CD1c-positive myeloid dendritic cell (primary cell): ENCODE measurements around the gene SYT9.

ENCODE experiments used
- DNase-seq: peaks from one replicate; pipeline ENCODE4 v3.0.0-alpha.2; 2016; ENCODE audit errors: extremely low spot score

SYT9 gene, protein sequence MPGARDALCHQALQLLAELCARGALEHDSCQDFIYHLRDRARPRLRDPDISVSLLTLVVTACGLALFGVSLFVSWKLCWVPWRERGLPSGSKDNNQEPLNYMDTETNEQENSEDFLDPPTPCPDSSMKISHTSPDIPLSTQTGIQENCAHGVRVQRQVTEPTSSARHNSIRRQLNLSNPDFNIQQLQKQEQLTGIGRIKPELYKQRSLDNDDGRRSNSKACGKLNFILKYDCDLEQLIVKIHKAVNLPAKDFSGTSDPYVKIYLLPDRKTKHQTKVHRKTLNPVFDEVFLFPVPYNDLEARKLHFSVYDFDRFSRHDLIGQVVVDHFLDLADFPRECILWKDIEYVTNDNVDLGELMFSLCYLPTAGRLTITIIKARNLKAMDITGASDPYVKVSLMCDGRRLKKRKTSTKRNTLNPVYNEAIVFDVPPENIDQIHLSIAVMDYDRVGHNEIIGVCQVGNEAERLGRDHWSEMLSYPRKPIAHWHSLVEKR

DNA sequence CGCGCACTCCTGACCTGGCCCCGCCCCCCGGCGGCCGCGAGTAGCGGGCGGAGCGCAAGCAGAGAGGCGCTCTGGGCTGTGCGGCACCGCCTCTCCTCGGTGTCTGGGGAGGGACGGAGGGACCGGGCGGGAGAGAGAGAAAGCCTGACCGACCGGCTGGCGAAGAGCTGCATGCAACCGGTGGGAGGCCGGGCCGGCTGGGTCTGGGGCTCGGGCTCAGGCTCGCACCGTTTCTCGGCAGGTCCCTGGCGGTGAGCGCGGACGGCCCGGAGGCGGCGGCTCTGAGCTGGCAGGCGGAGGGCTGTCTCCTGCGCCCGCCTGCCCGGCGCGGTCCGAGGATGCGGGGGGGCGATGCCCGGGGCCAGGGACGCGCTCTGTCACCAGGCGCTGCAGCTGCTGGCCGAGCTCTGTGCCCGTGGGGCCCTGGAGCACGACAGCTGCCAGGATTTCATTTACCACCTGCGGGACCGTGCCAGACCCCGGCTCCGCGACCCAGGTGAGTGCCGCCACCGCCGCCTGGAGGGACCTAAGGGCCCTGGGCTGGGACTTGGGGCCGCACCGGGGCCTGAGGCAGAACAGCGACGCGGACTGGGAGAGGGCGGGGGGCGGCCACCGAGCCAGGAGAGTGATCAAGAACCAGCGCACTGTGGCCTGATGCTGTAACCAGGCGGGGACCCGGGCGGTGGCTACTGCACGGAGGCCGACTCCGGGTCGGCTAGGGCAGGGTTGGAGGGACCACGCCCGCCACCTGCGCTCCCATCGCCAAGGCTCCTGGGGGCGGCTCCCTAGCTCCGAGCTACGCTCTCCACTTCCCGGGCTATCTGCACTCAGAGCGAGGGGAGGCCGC, at the start of gene SYT9:
SYT9 (plus strand) TSS at position 69 of the 847 bp plus-strand sequence; CDS start at position 352, 283 bp downstream.
- DNase-seq = no peak

DNA sequence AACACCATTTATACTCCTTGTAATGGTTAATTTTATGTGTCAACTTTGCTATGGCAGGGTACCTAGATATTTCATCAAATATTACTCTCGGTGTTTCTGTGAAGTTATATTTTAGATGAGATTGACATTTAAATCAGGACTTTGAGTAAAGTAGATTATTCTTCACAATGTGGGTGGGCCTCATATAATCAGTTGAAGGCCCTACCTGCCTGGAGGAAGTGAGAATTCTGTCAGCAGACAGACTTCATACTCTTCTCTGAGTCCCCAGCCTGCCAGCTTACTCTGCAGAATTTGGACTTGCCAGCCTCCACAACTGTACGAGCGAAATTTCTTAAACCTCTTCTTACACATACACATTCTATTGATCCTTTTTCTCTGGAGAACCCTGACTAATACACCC, 49.3 kb upstream of the SYT9 start:
- no peak for DNase-seq

DNA sequence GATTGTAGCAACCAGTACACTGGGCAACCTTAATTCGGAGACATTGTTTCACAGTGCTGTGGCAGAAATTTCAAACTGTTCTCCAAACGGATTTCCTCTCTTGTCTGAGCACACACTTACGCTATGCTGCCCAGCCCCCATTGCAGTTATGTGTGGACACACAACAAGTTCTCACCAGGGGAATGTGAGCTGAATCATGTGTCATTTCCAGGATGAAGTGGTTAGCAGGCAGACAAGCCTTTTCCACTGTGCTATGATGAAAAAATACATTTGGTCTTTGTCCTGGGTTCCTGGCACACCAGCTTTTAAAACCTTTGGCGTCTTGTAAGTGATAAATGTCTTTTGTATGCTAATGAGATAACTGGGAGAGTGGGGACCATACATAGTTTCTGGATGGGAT, 46.9 kb upstream of the SYT9 start:
- DNase-seq = no peak

DNA sequence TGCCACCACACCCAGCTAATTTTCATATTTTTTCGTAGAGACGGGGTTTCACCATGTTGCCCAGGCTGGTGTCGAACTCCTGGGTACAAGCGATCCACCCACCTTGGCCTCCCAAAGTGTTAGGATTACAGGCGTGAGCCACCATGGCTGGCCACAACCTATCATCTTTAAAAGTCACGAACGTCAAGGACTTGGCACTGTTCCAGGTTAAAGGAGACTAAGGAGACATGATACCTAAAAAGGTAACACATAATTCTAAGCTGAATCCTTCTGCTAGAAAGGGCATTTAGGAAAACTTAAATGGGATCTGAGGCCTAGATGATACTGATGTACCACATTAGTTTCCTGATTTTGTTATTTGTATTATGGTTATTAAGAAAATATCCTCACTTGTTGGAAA, 43.3 kb upstream of the SYT9 start:
- DNase-seq = no peak

DNA sequence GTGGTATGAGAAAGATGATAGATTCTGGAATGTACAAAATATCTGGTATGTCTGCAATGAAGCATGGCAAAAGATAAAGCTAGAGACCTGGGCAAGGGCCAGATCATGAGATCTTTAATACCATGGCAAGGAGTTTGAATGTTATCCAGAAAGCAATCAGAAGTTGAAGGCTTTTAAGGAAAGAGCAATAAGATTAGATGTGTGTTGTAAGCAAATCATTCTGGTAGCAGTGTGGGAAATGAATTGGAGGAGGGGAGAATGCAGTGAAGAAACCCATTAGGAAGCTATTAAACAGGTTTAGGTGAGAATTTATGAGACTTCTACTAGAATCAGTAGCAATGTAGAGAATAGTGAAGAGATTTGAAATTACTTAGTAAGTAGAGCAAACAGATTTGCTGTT, 32.2 kb upstream of the SYT9 start:
- no peak for DNase-seq

DNA sequence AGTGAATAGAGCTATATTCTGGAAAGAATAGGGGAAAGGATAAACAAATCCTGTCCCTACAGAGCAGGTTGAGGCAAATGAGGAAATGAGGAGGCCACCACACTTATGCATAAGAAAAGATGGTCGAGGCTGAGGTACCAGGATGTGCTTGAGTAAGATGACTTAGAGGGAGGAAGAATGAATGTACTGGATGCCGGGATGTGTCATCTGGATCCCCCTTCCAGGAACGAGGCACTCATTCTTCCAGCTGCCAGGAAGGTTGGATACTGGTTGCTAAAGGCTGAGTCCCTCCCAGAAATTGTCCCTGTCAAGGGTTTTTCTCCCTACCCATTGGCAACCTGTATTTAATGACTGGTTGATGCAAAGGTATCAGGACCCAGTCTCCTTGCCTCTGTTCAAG, 31.1 kb upstream of the SYT9 start:
- DNase-seq = no peak

DNA sequence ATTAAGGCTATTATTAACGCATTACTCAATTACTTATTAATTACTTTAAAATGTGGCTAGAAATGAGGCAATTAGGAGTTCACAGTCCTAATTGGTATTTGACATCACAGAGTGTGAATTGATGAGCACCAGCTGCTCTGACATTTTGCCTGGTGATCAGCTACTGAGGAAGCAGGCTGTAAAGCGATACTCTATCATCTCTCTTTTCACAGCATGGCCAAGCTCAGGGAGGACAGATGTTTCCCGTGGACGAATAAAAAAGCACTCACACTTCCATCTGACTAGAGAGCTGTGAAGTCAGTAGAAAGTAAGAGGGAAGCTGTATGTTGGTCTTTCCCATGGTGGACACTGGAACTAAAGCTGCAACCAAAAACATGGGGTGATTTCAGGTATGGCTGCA, 29.1 kb upstream of the SYT9 start:
- DNase-seq = no peak

DNA sequence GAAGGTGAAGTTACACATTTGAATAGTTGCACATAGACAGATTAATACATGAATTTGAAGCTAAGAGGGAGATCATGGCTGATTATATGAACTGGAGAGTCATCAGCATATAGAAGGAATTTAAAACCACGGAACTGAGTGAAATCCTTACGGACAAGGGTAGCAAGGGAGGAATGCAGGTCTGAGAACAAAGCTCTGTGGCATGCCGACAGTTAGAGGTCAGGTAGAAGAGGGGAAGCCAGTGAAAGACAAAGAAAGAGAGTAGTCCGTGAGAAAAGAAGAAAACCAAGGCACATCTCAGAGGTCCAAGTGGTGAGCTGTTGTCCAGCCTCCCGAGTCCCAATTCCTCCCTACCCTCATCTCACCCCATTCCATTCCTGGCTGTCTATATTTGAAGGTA, 11.8 kb upstream of the SYT9 start:
- DNase-seq = no peak

DNA sequence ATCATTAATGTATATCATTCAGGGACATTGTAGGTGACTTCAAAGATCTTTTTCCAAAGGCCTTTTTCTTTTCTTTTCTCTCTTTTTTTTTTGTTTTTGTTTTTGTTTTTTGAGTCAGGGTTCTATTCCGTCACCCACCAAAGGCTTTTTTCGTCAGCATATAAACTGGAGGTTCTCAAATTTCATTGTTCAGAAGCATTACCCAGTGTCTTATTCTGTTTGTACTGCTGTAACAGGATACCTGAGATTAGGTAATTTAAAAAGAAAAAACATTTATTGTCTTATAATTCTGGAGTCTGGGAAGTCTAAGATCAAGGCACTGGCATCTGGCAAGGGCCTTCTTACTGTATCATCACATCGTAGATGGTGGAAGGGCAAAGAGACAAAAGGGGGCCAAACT, 6.4 kb upstream of the SYT9 start:
- DNase-seq = no peak

DNA sequence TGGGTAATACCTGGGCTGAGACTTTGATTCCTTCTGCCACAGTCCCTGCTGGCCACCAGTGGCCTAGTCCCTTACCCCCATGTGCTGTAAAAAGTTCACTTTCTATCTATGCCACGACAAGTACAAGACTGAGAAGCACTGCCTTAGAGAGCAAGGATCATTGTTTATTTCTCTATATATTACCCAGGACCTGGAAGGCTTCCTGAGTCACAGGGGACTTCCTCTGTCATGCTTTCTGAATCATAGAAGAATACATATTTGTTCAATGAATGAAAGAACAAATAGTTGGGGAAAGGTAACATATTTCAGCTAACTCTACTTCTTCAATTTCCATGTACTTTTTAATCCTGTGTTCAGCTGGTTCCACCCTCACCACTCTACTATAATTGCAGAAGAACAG, 5.5 kb upstream of the SYT9 start:
- no peak for DNase-seq

DNA sequence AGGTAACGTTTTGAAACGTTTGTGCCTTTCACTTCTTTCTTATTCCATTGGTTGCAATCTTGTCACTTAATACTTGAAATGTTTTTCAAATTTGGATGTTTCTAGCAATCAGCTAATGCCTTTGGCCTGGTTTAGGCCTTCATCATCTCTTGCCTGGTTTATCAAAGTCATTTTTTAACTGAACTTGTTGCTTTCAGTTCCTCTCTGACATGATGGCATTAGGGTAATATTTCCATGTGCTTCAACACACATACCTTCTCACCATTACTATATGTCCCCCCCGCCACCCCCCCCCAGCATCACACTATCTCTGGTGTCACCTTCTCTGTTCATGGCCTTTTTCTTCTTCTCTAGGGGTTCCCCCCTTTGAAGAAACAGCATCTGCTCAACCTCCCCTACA, 1.5 kb upstream of the SYT9 start:
- DNase-seq = no peak

DNA sequence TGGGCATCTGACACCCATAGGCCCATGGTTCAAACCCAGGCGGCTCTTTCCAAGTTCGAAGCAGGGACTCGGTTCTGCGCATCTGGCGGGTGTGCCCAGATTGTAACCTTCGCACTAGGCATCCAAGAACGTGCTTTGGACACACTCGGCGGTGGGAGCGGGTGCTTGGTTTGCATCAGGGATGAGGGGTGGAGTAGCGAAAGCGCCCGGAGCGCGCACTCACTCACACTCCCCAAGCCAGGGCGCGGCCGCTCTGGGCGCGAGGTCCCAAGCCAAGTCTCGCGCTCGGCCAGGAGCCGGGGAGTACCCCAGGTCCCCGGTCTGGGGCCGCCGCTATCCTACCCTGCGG, 243 bp upstream of the SYT9 start:
- no peak for DNase-seq

DNA sequence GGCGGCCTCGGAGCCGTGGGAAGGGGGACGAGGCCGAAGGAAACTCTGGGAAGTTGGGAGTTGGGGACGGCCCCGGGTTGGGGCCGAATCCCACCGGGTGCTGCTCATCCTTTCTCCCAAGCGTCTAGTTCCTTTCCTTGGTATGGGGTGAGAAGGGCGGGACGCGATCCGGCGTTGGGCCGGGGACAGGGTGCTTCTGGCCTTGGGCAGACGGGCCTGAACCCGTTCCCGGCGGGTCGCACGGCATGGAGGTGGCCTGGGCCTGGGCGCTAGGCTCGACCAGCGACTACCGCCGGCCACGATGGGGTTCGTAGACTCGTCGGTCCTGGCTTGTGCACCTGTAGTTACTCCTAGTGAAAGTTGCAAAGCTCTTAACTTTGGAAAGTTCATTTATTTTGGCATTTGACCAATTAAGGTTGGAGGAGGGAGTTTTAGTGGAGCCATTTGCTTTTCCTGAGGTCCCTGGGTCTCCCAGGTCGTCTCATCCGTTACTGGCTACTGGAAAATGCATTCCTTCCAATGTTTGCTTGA, 1.0 kb downstream of the SYT9 start:
- DNase-seq = no peak

DNA sequence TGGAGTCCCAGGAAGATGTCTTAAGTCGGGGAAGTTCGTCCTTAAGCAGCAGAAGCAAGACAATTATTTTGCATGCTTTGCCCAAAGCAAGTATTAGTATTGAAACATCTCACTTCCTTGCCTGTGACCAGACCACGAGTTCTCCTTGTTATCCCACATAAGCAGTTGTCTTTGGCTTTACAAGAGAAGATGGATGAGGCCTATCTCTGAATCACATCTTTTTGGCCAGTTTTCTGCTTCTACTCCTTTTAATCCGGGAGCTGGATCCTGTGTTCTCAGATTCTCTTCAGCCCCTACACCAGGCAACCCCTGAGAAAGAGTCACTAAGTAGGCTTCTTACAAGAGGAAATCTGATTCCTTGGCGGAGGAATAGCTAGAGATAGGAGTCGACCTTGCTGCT, 2.1 kb downstream of the SYT9 start:
- DNase-seq = no peak

DNA sequence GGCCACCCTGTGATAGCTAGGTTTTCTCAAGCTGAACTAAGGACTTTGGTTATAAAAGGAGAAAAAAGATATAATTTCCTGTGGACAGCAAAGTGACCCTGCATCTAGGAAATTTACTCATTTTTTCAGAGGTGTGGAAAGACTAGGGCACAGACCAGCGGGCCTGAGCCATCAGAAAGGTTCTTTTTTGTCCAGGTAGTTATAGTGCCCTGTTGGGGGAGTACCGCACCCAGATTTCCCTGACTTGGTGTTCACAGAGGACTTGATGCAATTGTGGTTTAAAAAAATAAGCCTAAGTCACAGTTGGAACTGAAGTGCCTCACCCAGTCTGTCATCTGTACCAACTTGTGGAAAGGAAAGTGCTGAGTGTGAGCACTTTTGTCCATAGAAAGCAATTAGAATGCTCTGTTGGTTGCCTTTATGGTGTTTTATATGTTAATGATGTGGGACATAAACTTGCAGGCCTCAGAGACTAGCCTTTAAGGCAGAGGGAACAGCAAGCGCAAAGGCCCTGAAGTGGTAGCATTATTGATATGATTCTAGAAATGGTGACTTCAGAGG, 3.1 kb downstream of the SYT9 start:
- DNase-seq = no peak

DNA sequence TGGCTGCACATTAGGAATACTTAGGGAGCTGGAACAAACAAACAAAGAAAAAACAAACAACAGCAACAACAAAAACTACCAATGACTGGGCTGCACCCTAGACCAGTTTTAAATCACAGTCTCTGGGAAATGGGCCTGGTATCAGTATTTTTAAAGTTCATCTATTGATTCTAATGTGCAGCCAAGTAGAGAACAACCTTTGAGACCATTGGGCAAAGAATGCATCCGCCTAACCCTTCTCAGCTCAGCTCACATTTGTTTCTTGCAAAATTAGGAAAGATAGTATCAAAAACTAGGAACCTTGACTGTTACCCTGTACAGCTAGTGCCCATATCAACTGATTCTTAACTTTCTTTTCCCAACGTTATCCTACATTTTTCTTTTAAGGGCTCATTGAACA, 5.2 kb downstream of the SYT9 start:
- no peak for DNase-seq

DNA sequence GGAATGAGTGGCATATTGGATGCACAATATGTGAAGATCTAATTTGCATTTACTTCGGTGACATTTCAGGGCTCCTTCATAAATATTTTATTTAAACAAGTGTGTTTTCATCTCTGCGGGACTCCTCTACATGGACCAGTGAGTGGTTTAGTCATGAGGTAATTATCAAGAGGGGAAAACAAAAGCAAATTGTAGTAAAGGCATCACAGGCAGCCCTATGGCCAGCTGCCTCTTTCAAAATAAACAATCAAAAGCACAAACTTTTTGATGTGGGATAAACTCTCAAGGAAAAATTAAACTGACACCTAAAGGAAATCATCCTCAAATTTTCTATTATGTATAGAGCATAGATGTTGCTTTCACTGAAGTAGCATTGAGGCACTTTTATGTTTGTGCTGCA, 6.0 kb downstream of the SYT9 start:
- DNase-seq = no peak

DNA sequence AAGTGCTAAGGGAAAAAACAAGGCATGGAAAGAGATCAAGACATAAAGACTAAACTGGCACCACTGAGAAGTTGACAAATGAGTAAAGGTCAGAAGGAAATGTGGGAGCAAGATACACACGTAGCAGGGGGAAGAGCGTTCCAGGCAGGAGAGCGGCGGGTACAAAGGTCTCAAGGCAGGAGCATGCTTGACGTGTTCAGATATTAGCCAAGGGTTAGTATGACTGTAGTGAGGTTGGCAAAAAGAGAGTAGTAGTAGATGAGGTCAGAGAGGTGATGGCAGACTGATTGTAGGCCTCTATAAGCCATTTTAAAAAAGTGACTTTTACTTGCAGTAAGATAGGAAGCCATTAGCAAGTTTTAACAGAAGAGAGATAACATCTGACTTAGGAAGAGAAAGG, 9.9 kb downstream of the SYT9 start:
- no peak for DNase-seq

DNA sequence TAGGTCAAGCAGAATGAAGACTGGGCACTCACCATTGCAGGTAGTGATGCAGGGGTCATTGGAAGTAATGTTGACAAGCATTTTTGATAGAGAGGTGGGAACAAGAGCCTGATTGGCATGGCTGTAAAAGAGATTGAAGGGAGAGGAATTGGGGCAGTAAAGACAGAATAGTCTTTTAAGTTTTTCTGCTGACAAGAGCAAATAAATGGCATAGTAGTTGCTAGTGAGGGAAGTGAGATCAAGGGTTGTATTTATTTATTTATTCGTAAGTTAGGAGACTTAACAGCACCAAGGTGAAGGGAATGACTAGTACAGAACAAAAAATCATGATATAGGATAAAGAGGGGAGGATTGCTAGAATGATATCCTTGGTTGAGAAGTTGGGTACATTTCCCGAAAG, 11.0 kb downstream of the SYT9 start:
- DNase-seq = no peak

DNA sequence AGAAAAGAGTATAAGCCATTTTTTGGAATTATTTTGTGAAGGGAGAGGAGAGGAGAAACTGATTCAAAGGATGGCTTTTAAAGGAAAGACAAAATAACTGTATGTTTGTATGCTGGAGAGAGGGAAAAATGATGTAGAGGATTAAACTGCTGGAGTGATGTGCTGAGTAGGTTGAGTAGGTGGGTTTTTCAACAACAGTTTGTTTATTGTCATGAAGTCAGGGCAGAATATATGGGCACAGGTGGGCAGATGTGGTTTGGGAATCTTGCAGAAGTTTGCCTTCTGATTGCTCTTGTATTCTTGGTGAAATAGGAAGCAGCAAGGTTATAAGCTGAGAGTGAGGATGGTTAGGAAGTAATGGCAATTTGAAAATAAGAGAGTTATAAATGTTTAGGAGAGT, 12.1 kb downstream of the SYT9 start:
- DNase-seq = no peak

DNA sequence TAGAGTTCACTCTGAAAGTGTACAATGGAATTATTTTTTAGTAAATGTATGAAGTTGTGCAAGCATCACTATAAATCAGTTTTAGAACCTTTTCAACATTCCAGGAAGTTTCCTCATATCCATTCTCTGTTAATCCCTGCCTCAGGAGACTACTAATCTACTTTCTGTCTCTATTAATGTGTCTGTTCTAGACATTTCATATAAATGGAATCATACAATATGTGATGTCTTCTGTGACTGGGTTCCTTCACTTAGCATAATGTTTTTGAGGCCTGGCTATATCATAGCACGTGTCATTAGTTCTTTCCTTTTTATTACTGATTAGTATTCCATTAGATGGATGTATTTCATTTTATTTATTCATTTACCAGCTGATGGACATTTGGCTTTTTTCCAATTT, 17.1 kb downstream of the SYT9 start:
- no peak for DNase-seq

DNA sequence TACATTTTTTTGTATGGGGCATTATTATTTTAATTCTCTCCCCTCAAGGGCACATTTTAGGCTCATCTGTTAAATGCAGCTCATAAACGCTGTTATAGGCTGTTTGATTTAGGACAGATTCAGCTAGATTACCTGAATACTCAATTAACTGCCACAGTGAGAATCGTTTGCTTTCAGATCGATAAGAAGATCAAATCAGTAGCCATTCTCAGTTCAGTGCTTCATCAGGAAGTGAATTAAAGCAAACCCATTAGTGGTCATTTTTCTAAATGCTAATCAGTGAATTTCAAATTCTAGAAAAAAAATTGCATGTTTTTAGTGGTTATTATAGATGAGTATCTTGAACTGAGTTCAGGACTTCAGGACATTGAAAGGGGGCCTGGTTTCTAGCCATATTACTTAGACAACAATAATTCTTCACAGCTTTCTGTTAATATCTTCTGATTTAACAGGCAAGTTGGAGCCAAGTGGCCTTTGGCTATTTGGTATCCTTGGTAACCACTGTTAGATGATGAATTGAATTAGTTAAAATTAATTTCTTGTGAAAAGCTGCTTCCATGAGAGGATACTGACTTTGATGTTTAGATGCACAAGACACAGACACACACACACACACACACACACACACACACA, 18.6 kb downstream of the SYT9 start:
- DNase-seq = no peak
